Epithelial cell of proximal tubule (primary cell): ENCODE results near the gene SHISAL1. TPM values are rescaled to one million over a fixed set of nuclear protein-coding genes. Genes with fewer than 3 reads are reported as not detected.

Experiments used
- DNase-seq: peaks from one replicate; pipeline ENCODE4 v3.0.0-alpha.2; 2011; ENCODE audit warnings: low read depth
- H3K4me3 ChIP-seq: 2 replicates; pipeline ENCODE4 v1.5.1; 2011; ENCODE audit warnings: low read depth, mild to moderate bottlenecking, low read length
- total RNA-seq: library from RNA; depleted of rRNA; stranded (reverse); fragments of >200 nt; gene quantifications from 2 replicates; pipeline ENCODE4 v1.2.3, GENCODE V29; 2015
- TF ChIP-seq, protein P1 (sequence below): conservative IDR thresholded peaks from 2 replicates; pipeline ENCODE4 v1.5.1; 2012; ENCODE audit warnings: low read depth, mild to moderate bottlenecking, low read length

Gene SHISAL1
- total RNA-seq, 1 donor from 2014 or later, result not detected

DNA sequence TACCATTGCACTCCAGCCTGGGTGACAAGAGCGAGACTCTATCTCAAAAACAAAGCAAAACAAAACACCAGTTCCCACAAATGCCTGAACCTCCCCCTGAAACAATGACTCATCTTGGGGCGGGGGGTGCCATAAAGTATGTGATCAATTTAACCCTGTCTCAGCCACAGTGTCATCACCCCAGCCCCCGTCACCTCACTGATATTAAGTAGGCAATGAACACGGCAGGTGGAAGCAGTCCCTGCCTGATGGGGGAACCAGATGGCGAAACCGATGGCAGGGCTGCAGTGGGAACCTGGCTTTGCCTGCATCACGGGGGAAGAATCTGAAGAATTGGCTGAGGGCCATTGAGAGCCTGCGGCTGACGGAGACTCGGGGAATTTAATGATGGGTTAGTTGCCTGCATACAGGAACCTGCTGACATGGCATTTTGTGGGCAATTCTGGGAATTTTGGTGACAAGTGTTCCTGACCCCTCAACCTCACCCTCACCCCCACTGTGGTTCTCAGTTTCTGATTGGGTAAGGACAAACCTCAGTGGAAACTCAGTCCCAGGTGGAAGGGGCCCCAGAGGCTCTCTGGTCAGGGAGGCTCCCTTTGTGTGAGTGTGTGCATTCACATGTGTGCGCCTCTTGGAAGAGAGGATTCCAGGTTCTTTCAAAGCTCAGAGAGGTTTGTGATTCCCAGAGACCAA, 39.1 kb upstream of the SHISAL1 start:
- TF ChIP-seq, protein P1, sequence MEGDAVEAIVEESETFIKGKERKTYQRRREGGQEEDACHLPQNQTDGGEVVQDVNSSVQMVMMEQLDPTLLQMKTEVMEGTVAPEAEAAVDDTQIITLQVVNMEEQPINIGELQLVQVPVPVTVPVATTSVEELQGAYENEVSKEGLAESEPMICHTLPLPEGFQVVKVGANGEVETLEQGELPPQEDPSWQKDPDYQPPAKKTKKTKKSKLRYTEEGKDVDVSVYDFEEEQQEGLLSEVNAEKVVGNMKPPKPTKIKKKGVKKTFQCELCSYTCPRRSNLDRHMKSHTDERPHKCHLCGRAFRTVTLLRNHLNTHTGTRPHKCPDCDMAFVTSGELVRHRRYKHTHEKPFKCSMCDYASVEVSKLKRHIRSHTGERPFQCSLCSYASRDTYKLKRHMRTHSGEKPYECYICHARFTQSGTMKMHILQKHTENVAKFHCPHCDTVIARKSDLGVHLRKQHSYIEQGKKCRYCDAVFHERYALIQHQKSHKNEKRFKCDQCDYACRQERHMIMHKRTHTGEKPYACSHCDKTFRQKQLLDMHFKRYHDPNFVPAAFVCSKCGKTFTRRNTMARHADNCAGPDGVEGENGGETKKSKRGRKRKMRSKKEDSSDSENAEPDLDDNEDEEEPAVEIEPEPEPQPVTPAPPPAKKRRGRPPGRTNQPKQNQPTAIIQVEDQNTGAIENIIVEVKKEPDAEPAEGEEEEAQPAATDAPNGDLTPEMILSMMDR, result no peak
- peak; percentile 61 for DNase-seq
- no peak overlapping the region for H3K4me3 ChIP-seq

DNA sequence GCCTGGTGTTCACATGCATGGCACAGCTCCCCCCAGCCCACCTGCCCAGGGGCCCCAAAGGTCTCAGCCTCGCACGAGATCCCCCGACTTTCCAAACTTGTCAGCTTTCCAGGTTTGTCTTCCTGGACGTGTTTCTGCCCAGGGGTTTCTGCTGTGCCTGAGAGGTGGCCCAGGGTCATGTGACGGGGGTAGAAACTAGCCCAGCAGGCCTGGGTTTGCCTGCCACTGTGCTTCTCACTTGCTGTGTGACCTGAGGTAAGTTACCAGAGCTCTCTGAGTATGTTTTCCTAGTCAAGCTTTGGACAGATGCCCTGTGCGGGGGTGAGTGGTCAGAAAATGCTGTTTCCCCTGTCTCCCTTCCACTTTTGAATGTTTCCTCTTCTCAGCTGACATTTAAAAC, 38.3 kb upstream of the SHISAL1 start:
- DNase-seq, result no peak
- TF ChIP-seq, protein P1, result no peak
- H3K4me3 ChIP-seq, result no peak overlapping the region

DNA sequence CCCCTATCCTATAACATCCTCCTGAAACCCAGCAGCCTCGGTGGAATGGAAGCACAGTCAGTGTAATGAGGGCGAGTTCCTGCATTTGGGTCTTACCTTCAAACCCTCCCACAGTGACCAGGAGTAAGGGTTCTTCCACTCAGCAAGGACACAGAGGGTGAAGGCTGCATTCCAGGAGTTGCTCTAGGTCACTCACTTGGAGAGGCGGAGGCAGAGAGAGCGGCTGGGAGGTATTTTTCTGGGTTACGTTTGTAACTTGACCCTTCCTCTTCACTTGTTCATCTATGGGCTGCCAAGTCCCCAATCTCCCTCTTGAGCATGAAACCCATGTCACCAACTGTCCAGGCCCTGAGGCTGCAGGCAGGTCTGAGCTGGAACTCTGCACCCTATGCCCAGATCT, 36.8 kb upstream of the SHISAL1 start:
- H3K4me3 ChIP-seq, result no peak overlapping the region
- TF ChIP-seq, protein P1, result no peak
- no peak for DNase-seq

DNA sequence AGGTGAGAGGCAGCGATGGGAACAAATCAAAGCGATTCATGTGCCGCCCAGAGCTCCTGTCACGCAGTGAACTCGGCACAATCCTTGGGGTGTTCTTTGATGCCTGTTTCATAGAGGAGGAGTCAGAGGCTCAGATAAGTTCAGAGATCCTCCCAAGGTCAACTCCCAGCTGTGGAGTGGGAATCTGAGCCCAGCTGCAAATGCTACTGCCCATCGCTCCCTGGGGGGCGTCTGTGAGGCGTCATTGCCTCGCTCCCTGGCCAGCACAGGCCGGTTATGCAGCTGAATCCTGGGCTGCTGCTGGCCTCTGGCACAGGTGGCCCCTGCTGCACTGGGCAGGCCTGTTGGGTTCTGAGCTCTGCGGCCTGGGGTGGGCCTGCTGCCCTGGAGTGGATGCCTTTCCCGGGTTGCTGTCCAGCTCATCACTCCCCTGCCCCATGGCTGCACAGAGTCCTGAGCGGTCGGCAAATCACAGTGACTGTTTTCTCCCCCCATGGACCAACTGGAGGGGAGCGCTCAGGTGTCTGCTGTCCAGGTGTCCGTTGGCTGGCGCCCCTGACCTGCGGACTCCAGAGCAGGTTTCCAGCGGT, 36.3 kb upstream of the SHISAL1 start:
- no peak for DNase-seq
- TF ChIP-seq, protein P1, result no peak
- no peak overlapping the region for H3K4me3 ChIP-seq

DNA sequence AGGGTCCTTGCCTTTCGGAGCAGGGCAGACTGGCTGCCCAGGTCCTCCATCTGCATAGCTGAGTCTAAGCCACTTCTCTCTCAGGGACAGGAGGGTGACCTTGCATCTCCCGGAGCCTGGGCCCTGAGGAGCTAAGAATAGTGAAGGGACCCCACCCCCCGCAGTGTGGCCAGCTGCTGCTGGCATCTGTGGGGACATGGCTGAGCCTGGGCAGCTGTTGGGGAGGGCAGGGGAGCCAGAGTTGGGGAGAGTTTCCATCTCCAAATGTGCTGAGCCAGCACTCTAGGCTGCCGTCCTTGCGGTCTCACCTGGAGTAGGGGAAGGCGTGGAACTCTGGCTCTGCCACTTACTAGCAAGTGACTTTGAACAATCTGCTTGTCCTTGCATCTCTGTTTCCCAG, 34.8 kb upstream of the SHISAL1 start:
- no peak overlapping the region for H3K4me3 ChIP-seq
- no peak for DNase-seq
- TF ChIP-seq, protein P1, result no peak

DNA sequence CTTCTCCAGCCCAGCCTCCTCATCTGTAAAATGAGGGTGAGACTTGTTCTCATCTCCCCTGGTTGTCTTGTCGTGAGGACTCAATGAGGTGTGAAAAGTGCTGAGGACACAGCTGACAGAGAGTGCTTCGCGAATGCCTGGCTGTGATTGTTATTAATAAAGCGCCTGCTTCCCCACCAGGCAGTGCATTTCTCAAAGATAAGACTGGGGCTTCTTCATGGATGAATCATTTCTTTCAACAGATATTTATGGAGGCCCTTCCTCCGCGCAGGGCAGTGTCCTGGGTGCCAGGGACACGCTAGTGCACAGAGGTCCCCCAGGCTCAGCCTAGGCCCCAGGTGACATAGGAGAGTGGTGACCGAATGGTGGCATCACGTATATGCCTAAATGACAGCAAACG, 34.3 kb upstream of the SHISAL1 start:
- H3K4me3 ChIP-seq, result no peak overlapping the region
- no peak for DNase-seq
- TF ChIP-seq, protein P1, result no peak

DNA sequence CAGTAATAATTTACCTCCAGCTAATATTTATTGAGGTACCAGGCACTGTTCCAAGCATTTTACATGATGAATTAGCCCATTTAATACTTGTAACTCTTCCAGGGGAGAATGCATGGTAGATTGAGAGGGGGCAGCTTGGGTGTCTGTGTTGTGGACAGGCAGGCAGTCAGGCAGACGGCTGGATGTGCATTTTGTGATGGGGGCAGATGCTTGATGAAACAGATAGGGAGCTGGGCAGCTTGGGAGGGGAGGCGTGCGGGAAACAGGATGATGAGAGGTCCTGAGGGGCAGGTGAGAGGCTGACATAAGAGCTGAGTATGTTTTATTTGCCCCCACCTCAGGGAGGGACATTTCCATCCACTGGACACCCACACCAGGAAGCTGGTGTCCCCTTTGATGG, 33.1 kb upstream of the SHISAL1 start:
- H3K4me3 ChIP-seq, result no peak overlapping the region
- DNase-seq, result no peak
- TF ChIP-seq, protein P1, result no peak
